NT2/D1 (cell line): ENCODE results near the gene FZD10.

Experiments
- SUZ12 ChIP-seq: IDR thresholded peaks from 2 replicates; pipeline ENCODE4 v1.6.1; 2011; ENCODE audit not compliant: insufficient read length, insufficient read depth; ENCODE audit errors: extremely low read depth
- YY1 ChIP-seq: IDR thresholded peaks from 2 replicates; pipeline ENCODE4 v1.6.1; 2011; ENCODE audit not compliant: insufficient read length, insufficient read depth
- ZNF274 ChIP-seq: IDR thresholded peaks from 2 replicates; pipeline ENCODE4 v1.6.1; 2011; ENCODE audit warnings: mild to moderate bottlenecking, low read depth, low read length

DNA sequence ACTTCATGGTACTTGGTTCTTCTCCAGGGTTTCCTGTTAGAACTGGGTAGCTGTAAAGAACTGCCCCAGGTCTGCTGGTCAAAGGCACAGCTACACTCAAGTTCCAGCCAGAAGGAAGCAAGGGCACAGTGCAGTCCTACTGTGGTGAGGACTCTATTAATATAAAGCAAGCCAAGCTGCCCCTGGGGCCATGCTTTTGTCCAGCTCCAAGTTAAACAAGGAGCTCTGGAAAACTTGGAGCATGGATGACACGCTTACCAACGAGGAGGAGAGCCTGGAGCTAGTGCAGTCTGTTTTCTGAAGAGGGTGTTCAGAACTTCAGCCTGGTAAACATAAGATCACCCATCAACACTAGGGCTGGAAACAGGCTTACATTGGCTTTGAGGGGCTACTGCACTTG, 4.0 kb downstream of the FZD10 start:
- no peak for TF ChIP-seq YY1
- no peak for TF ChIP-seq ZNF274
- TF ChIP-seq SUZ12 = no peak
